WI38 (cell line): ENCODE results near the gene WDR90.

Experiments used
- H3K4me3 ChIP-seq: 2 replicates; pipeline ENCODE4 v1.5.1; 2011; ENCODE audit warnings: low read depth, mild to moderate bottlenecking, control low read depth, low read length
- CTCF ChIP-seq: IDR thresholded peaks from 2 replicates; pipeline ENCODE4 v1.5.1; 2012; ENCODE audit warnings: low read depth, mild to moderate bottlenecking, control low read depth, low read length

The WDR90 gene

GRCh38 chr16:671353-672131, 22.4 kb downstream of the WDR90 start:
- no peak for TF ChIP-seq CTCF
- no peak overlapping the region for H3K4me3 ChIP-seq

DNA sequence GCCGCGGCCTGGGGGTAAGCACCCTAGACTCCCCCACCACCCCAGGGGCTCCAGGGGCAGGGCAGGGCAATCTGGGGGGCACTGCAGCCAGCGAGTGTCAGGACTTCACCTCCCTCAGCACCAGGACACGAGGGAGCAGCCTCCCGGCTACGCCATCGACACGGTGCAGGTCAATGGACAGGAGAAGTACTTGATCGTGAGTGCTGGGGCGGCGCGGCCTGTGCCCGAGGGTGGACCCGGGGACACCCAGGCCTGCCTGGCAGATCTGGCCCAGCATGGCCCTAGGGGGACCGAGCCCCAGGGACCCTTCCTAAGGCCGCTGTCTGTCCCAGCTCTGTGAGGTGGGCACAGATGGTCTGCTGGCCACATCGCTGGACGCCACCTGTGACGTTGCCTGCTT, 23.2 kb downstream of the WDR90 start:
- no peak for TF ChIP-seq CTCF
- H3K4me3 ChIP-seq, result no peak overlapping the region

GRCh38 chr16:672851-673250, 23.7 kb downstream of the WDR90 start:
- no peak for TF ChIP-seq CTCF
- H3K4me3 ChIP-seq, result no peak overlapping the region

GRCh38 chr16:673399-673991, 24.3 kb downstream of the WDR90 start:
- no peak overlapping the region for H3K4me3 ChIP-seq
- no peak for TF ChIP-seq CTCF

DNA sequence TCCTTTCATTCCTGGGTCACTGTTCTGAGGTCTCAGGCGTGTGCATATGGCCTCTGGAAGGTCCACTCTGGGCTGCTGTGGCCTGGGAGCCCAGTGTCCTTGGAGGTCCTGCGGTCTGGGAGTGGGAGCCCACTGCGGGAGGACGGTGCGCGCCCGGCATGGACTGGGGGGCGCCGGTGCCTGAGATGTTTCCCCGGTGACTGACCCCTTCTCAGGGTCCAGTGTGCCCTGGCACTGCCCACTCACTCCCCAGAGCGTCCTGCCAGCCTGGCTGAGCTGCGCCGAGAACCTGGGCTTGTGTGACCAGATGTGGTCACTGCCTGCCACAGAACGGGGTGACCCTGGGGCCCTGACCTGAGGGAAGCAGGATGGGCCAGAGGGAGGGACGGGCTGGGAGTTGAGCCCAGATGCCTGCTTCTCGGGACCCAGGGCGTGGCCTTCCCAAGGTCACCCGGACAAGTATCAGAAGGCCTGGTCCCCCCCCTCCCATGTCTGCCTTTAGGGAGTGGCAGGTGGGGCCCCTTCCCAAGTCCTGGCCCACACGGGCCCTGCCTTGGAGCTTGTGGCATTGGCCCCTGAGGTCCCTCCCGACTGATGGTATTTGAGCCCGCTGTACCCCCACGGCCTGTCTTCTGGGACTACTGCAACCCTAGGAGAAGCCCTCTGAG, 25.2 kb downstream of the WDR90 start:
- H3K4me3 ChIP-seq, result no peak overlapping the region
- no peak for TF ChIP-seq CTCF

DNA sequence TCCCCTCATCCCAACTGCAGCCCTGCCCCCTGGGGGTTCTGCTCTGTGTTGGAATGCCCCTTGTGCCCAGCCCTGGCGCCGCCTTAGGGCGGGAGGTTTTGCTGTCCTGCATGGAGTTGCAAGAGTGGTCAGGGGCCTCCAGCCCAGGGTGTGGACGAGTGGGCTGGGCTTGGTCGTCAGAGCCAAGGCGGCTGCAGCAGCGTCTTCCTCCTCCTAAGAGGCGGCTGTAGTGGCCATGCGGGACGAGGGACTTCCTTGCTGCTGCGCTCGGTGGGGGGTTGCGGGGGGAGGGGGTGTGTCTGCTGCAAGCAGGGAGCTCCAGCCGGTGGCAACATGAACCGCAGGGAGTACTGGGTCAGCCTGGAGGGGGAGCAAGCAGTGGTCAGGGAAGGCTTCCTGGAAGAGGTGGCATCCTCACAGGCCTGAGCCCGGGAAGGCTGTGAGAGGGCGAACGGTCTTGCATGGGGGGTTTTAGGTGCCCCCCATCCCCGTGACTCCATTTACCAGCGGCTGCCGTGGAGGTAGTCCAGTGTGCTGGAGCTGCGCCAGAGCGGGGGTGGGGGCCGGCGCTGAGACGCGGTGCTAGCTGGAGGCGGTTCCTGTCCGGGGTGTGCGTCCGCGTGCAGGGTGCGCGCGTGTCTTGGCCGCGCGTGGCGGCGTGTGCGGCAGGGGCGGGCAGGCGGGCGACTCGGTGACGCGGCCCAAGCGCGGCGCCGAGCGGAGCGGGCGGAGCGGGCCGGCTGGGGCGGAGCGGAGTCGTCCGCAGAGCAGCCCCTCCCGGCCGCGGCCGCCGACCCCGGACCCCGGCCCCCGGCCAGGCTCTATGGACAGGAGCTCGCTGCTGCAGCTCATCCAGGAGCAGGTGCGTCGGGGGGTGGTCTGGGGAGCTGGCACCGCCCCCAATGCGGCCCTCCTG, 26.1 kb downstream of the WDR90 start, which contains the start of gene RHBDL1:
Gene RHBDL1, plus strand, starts transcription at position 704 of the 916 bp plus-strand sequence. Its CDS starts 120 bp downstream, at position 824.
- H3K4me3 ChIP-seq, result no peak within 1 kb of the TSS
- TF ChIP-seq CTCF, result no peak
